B cell (primary cell): ENCODE data around the gene TPRG1L. TPM values are rescaled to one million over a fixed set of nuclear protein-coding genes. Genes with fewer than 3 reads are reported as not detected.

ENCODE experiments used
- ATAC-seq: fragments of 200-7000 bp; cut with Tn5 transposase; one replicate; pipeline ENCODE4 v1.10.0; 2021; ENCODE audit warnings: low read depth, mild to moderate bottlenecking, moderate number of reproducible peaks, moderate library complexity
- CTCF ChIA-PET: fragments of 350-600 bp; sonication (Branson Sonifier 250); formaldehyde crosslinking; loops from one replicate; lab custom pipeline; 2021; ENCODE audit warnings: antibody characterized with exemption, inconsistent platforms; lab: Charles Lee
- POLR2A ChIA-PET: fragments of 350-600 bp; sonication (Branson Sonifier 250); formaldehyde crosslinking; loops from one replicate; lab custom pipeline; 2021; ENCODE audit warnings: antibody characterized with exemption; lab: Charles Lee
- DNase-seq: peaks from one replicate; pipeline ENCODE4 v3.0.0; 2013
- H2AFZ ChIP-seq: 2 replicates; pipeline ENCODE4 v1.6.1; 2012; ENCODE audit warnings: mild to moderate bottlenecking, low read depth, low read length; ENCODE audit not compliant: insufficient read depth, poor library complexity, severe bottlenecking
- H3K27ac ChIP-seq, 2 donors: 1 replicate in 1 of 2; 2 replicates in 1 of 2; pipeline ENCODE4 v1.5.1; 2012 to 2013; ENCODE audit warnings: low read length in 2 of 2, mild to moderate bottlenecking in 2 of 2, moderate library complexity in 1 of 2
- H3K27me3 ChIP-seq, 4 experiments: fragments of 200-600 bp in 1 of 4; sonication (generic) in 1 of 4; replicated peaks in 1 of 4; 1 replicate in 2 of 4; 2 replicates in 2 of 4; pipeline versions ENCODE4 v1.6.1 to v1.7.0; 2013 to 2016; ENCODE audit warnings: low read length in 3 of 4, mild to moderate bottlenecking in 2 of 4, mixed read lengths in 1 of 4, moderate library complexity in 1 of 4; ENCODE audit not compliant: insufficient read depth in 4 of 4, control insufficient read depth in 3 of 4; ENCODE audit errors: control extremely low read depth in 1 of 4
- H3K36me3 ChIP-seq, 2 experiments: replicated peaks in 1 of 2; 1 replicate in 1 of 2; 2 replicates in 1 of 2; pipeline versions ENCODE4 v1.6.1 to v1.7.1; 2013; ENCODE audit warnings: low read length in 1 of 2; ENCODE audit not compliant: insufficient read depth in 2 of 2, control insufficient read depth in 1 of 2; ENCODE audit errors: control extremely low read depth in 1 of 2, extremely low read depth in 1 of 2
- H3K4me1 ChIP-seq, 2 donors: fragments of 200-600 bp in 1 of 2; sonication (generic) in 1 of 2; 1 replicate in 1 of 2; 2 replicates in 1 of 2; pipeline versions ENCODE4 v1.5.1 to v1.6.1; 2013 to 2017; ENCODE audit warnings: low read length in 2 of 2; ENCODE audit not compliant: control insufficient read depth in 2 of 2, insufficient read depth in 2 of 2
- H3K4me2 ChIP-seq: replicated peaks from 2 replicates; pipeline ENCODE3; 2012; ENCODE audit warnings: mild to moderate bottlenecking, low read depth, low read length; ENCODE audit not compliant: poor library complexity, severe bottlenecking
- H3K4me3 ChIP-seq, 5 experiments: fragments of 200-600 bp in 1 of 5; sonication (generic) in 1 of 5; 1 replicate in 3 of 5; 2 replicates in 2 of 5; pipeline versions ENCODE4 v1.5.1 to v1.7.0; 2011 to 2016; ENCODE audit warnings: low read length in 4 of 5, mild to moderate bottlenecking in 4 of 5, low read depth in 2 of 5, control low read depth in 1 of 5, moderate library complexity in 1 of 5; ENCODE audit not compliant: insufficient read depth in 1 of 5; ENCODE audit errors: control extremely low read depth in 1 of 5, extremely low read depth in 1 of 5
- H3K79me2 ChIP-seq: fragments of 200-600 bp; sonication (generic); one replicate; pipeline ENCODE4 v1.6.0; 2016; ENCODE audit warnings: low read length; ENCODE audit not compliant: control insufficient read depth, insufficient read depth
- H3K9ac ChIP-seq: fragments of 200-600 bp; sonication (generic); 2 replicates; pipeline ENCODE4 v1.6.1; 2017; ENCODE audit warnings: mild to moderate bottlenecking, low read length, moderate library complexity
- H3K9me3 ChIP-seq, 3 donors: one replicate each; pipeline versions ENCODE4 v1.6.1 to v1.7.1; 2013; ENCODE audit warnings: low read length in 2 of 3; ENCODE audit not compliant: control insufficient read depth in 2 of 3, insufficient read depth in 1 of 3; ENCODE audit errors: control extremely low read depth in 1 of 3
- H4K20me1 ChIP-seq: 2 replicates; pipeline ENCODE4 v1.6.0; 2012; ENCODE audit warnings: mild to moderate bottlenecking, low read length; ENCODE audit not compliant: insufficient read depth, control insufficient read depth, poor library complexity, severe bottlenecking
- H3K27ac Mint-ChIP-seq: one replicate; pipeline ENCODE4 v1.8.0; 2021; ENCODE audit warnings: mixed read lengths
- H3K27me3 Mint-ChIP-seq: one replicate; pipeline ENCODE4 v1.8.0; 2021; ENCODE audit warnings: mixed read lengths
- H3K4me1 Mint-ChIP-seq: one replicate; pipeline ENCODE4 v1.8.0; 2021; ENCODE audit warnings: mixed read lengths
- H3K4me3 Mint-ChIP-seq: one replicate; pipeline ENCODE4 v1.8.0; 2021; ENCODE audit warnings: mixed read lengths
- H3K9me3 Mint-ChIP-seq: one replicate; pipeline ENCODE4 v1.8.0; 2022; ENCODE audit warnings: mixed read lengths; ENCODE audit not compliant: insufficient read depth
- CTCF ChIP-seq: fragments of 200-600 bp; IDR thresholded peaks from one replicate; pipeline ENCODE4 v1.8.0; 2022; ENCODE audit warnings: antibody characterized with exemption, mild to moderate bottlenecking
- EZH2 ChIP-seq: IDR thresholded peaks from 2 replicates; pipeline ENCODE4 v1.6.1; 2012; ENCODE audit warnings: borderline replicate concordance, low read depth, mild to moderate bottlenecking, moderate library complexity, low read length; ENCODE audit not compliant: insufficient read depth, poor library complexity, severe bottlenecking
- WGBS: methylation state at CpG from one replicate; pipeline ENCODE4 v1.1.5; 2013; ENCODE audit warnings: missing lambda C conversion rate; ENCODE audit not compliant: insufficient coverage; 5-methylcytosine and 5-hydroxymethylcytosine counted together
- intact Hi-C: fragments of 100-400 bp; cut with micrococcal nuclease; formaldehyde crosslinking; loops from one replicate; pipeline ENCODE4 v1.10.0; 2022
- polyA plus RNA-seq: library from polyadenylated mRNA; depleted of rRNA; stranded (reverse); fragments of >200 nt; gene quantifications from 2 replicates; pipeline ENCODE4 v1.2.3, GENCODE V29; 2012
- total RNA-seq, 2 donors: library from RNA; stranded (reverse); fragments of 120-200 nt in 1 of 2; gene quantifications; 1 replicate in 1 of 2; 2 replicates in 1 of 2; pipeline versions ENCODE4 v1.2.3 to v1.2.4, GENCODE V29; 2013 to 2022

The TPRG1L gene
- total and polyA plus RNA-seq, 2 donors (not counting 1 experiment from before 2014, with no cell fraction given): 19.5 to 48.6 TPM

- Mint-ChIP-seq H3K27me3 (peaks cover 26% of the 10 kb centered on the region), H3K27ac (peak overlapping the region; percentile 73), H3K4me1 (peaks cover 32% of the 10 kb centered on the region), H3K4me3 (peak overlapping the region; percentile 91), H3K9me3 (no peaks in the 10 kb centered on the region)
- H3K4me1 ChIP-seq: peaks cover 37 to 45% of the 10 kb centered on the region in 2 donors
- DNase-seq (peak; percentile 55), ATAC-seq (no peak)
- H3K36me3 ChIP-seq: peaks cover 0 to 16% of the 10 kb centered on the region in 2 experiments
- no peaks in the 10 kb centered on the region for H4K20me1 ChIP-seq
- intact Hi-C loops: loop anchor here (1.0 to 10.0 kb wide), 4 partner anchors 16 to 254 kb away; partner anchors contain the start of gene C1orf174
- H3K9ac ChIP-seq: peak overlapping the region; percentile 94
- H3K79me2 ChIP-seq: peaks cover 13% of the 10 kb centered on the region
- H3K9me3 ChIP-seq: peaks cover 0 to 27% (median 0%) of the 10 kb centered on the region in 3 donors
- ChIA-PET CTCF (interaction anchor here (0.6 to 2.2 kb wide), 10 partner anchors 13 to 1510 kb away, joined by 3 to 5 read pairs (median 3); no protein-coding TSS in a partner anchor), POLR2A (interaction anchor here (1.2 to 2.8 kb wide), 2 partner anchors 16 to 31 kb away, joined by 3 to 11 read pairs; no protein-coding TSS in a partner anchor)
- WGBS: 12% methylated on average over 42 of the region's 50 CpGs
- peak overlapping the region; percentile 96 for H2AFZ ChIP-seq
- H3K27ac ChIP-seq: no peak overlapping the region
- H3K4me3 ChIP-seq: peak overlapping the region; percentile 25 to 90 (median 79)
- peaks cover 0 to 40% (median 25%) of the 10 kb centered on the region in 4 experiments for H3K27me3 ChIP-seq
- peak overlapping the region; percentile 97 for H3K4me2 ChIP-seq
- TF ChIP-seq EZH2 (no peak), CTCF (no peak)
Observed at GRCh38 chr1:3650248-3651025, 25.6 kb downstream of the TPRG1L start.
